A673 (cell line): ENCODE results near the gene PICALM. TPM values are rescaled to one million over a fixed set of nuclear protein-coding genes. Genes with fewer than 3 reads are reported as not detected.

Source experiments
- BruUV-seq: library from RNA; stranded (reverse); fragments of 400-500 nt; replicated peaks from 2 replicates; lab custom pipeline; 2021; lab: Mats Ljungman, UMichigan
- CTCF ChIA-PET: fragments of 300-600 bp; sonication (Branson Sonifier 250); formaldehyde crosslinking; loops from one replicate; lab custom pipeline; 2022; ENCODE audit warnings: antibody characterized with exemption; lab: Charles Lee
- POLR2A ChIA-PET: fragments of 300-600 bp; sonication (Branson Sonifier 250); formaldehyde crosslinking; loops from one replicate; lab custom pipeline; 2022; ENCODE audit warnings: antibody characterized with exemption; ENCODE audit not compliant: low non-redundant PET; lab: Charles Lee
- DNase-seq: peaks from one replicate; pipeline ENCODE4 v3.0.0-alpha.2; 2015; ENCODE audit warnings: low spot score
- H3K27ac ChIP-seq: fragments of 200-600 bp; sonication (generic); 2 replicates; pipeline ENCODE4 v1.5.1; 2016; ENCODE audit warnings: mixed run types, low read depth, mild to moderate bottlenecking, mixed read lengths, antibody characterized with exemption, low read length; ENCODE audit not compliant: poor library complexity, severe bottlenecking
- H3K27me3 ChIP-seq: fragments of 200-600 bp; sonication (generic); replicated peaks from 2 replicates; pipeline ENCODE4 v1.6.1; 2017; ENCODE audit warnings: mixed run types, low read depth, mild to moderate bottlenecking, mixed read lengths, antibody characterized with exemption, low read length; ENCODE audit not compliant: insufficient read depth, poor library complexity
- H3K36me3 ChIP-seq: fragments of 200-600 bp; sonication (generic); 2 replicates; pipeline ENCODE4 v1.6.1; 2016; ENCODE audit warnings: mixed run types, mild to moderate bottlenecking, mixed read lengths, antibody characterized with exemption, low read length; ENCODE audit not compliant: insufficient read depth, poor library complexity, severe bottlenecking
- H3K4me1 ChIP-seq: fragments of 200-600 bp; sonication (generic); 2 replicates; pipeline ENCODE4 v1.6.1; 2017; ENCODE audit warnings: mixed run types, mild to moderate bottlenecking, mixed read lengths, antibody characterized with exemption, low read length; ENCODE audit not compliant: insufficient read depth, poor library complexity, severe bottlenecking
- H3K4me3 ChIP-seq: fragments of 200-600 bp; sonication (generic); 2 replicates; pipeline ENCODE4 v1.5.1; 2016; ENCODE audit warnings: low read depth, mixed run types, mild to moderate bottlenecking, mixed read lengths, low read length; ENCODE audit not compliant: poor library complexity, severe bottlenecking
- H3K9me3 ChIP-seq: fragments of 200-600 bp; sonication (generic); 2 replicates; pipeline ENCODE4 v1.6.1; 2016; ENCODE audit warnings: mixed run types, low read depth, mild to moderate bottlenecking, mixed read lengths, antibody characterized with exemption, low read length; ENCODE audit not compliant: poor library complexity, severe bottlenecking
- CTCF ChIP-seq: fragments of 300-800, 200-600 bp; sonication (generic); conservative IDR thresholded peaks from 2 replicates; pipeline ENCODE4 v1.5.1; 2017; ENCODE audit warnings: low read depth, mild to moderate bottlenecking, antibody characterized with exemption, low read length, moderate library complexity, mixed read lengths
- EZH2 ChIP-seq: fragments of 200-600 bp; sonication (generic); IDR thresholded peaks from 2 replicates; pipeline ENCODE4 v1.6.1; 2017; ENCODE audit warnings: borderline replicate concordance, low read depth, mild to moderate bottlenecking, mixed read lengths, antibody characterized with exemption, low read length; ENCODE audit not compliant: poor library complexity, severe bottlenecking
- intact Hi-C: fragments of 100-400 bp; cut with micrococcal nuclease; formaldehyde crosslinking; loops from one replicate; pipeline ENCODE4 v1.10.0; 2022; ENCODE audit not compliant: unreplicated experiment
- total RNA-seq: library from RNA; stranded (reverse); gene quantifications from 2 replicates; pipeline ENCODE4 v1.2.3, GENCODE V29; 2021

The PICALM gene
- total RNA-seq, 1 experiment from 2014 or later: 174 TPM

GRCh38 chr11:86011175-86011574, 57.7 kb downstream of the PICALM start:
- Histone ChIP-seq H3K27me3 (no peaks in the 10 kb centered on the region), H3K27ac (no peak overlapping the region), H3K4me1 (peaks cover 11% of the 10 kb centered on the region), H3K36me3 (peaks cover 40% of the 10 kb centered on the region), H3K4me3 (no peak overlapping the region), H3K9me3 (no peaks in the 10 kb centered on the region)
- ChIA-PET CTCF (no interaction called here), POLR2A (no interaction called here)
- DNase-seq: no peak
- intact Hi-C loops: no loop called here
- BruUV-seq: no TSS peak
- no peak for TF ChIP-seq EZH2
- no peak for TF ChIP-seq CTCF

- intact Hi-C loops: no loop called here
- TF ChIP-seq EZH2: no peak
- TF ChIP-seq CTCF: no peak
- BruUV-seq: no TSS peak
- H3K9me3 ChIP-seq: no peaks in the 10 kb centered on the region
- ChIA-PET POLR2A (no interaction called here), CTCF (no interaction called here)
- H3K4me1 ChIP-seq: no peaks in the 10 kb centered on the region
- no peak overlapping the region for H3K27ac ChIP-seq
- no peak for DNase-seq
- H3K27me3 ChIP-seq: no peaks in the 10 kb centered on the region
- H3K36me3 ChIP-seq: peaks cover 67% of the 10 kb centered on the region
- no peak overlapping the region for H3K4me3 ChIP-seq
These were observed 65.2 kb downstream of the PICALM start for GRCh38 chr11:86003654-86004053.

- H3K4me3 ChIP-seq: no peak overlapping the region
- BruUV-seq: no TSS peak
- H3K36me3 ChIP-seq: peaks cover 68% of the 10 kb centered on the region
- DNase-seq: no peak
- H3K4me1 ChIP-seq: no peaks in the 10 kb centered on the region
- ChIA-PET CTCF (no interaction called here), POLR2A (no interaction called here)
- H3K27ac ChIP-seq: peak overlapping the region; percentile 9
- H3K27me3 ChIP-seq: no peaks in the 10 kb centered on the region
- TF ChIP-seq CTCF (no peak), EZH2 (no peak)
- intact Hi-C loops: no loop called here
- no peaks in the 10 kb centered on the region for H3K9me3 ChIP-seq
These were observed 66.5 kb downstream of the PICALM start for GRCh38 chr11:86002431-86002830.
